GM12864 (cell line): ENCODE data around the gene MGAT5B.

Source experiments
- DNase-seq: peaks from one replicate; pipeline ENCODE4 v3.0.0-alpha.2; 2011; ENCODE audit warnings: low read depth
- H3K4me3 ChIP-seq: 2 replicates; pipeline ENCODE4 v1.5.1; 2011; ENCODE audit warnings: mild to moderate bottlenecking, low read depth, low read length, control low read depth
- TF ChIP-seq, protein P1 (sequence below): IDR thresholded peaks from 2 replicates; pipeline ENCODE4 v1.5.1; 2011; ENCODE audit warnings: low read depth, mild to moderate bottlenecking, moderate library complexity, low read length, control low read depth, inconsistent platforms; ENCODE audit errors: missing control alignments

Gene MGAT5B

DNA sequence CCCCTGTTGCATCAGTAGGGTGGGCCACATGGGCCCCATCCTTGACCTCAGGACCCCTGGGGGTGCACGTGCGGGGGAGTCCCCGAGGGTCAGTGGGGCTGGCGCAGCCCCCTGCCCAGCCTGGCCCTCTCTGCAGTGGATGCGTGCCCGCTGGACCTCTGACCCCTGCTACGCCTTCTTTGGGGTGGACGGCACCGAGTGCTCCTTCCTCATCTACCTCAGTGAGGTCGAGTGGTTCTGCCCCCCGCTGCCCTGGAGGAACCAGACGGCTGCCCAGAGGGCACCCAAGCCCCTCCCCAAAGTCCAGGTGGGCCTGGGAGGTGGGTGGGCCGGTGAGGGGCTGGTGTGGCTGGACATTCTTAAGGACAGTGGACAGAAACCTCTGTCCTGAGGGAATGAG lies 35.9 kb downstream of the MGAT5B start:
- TF ChIP-seq, protein P1, sequence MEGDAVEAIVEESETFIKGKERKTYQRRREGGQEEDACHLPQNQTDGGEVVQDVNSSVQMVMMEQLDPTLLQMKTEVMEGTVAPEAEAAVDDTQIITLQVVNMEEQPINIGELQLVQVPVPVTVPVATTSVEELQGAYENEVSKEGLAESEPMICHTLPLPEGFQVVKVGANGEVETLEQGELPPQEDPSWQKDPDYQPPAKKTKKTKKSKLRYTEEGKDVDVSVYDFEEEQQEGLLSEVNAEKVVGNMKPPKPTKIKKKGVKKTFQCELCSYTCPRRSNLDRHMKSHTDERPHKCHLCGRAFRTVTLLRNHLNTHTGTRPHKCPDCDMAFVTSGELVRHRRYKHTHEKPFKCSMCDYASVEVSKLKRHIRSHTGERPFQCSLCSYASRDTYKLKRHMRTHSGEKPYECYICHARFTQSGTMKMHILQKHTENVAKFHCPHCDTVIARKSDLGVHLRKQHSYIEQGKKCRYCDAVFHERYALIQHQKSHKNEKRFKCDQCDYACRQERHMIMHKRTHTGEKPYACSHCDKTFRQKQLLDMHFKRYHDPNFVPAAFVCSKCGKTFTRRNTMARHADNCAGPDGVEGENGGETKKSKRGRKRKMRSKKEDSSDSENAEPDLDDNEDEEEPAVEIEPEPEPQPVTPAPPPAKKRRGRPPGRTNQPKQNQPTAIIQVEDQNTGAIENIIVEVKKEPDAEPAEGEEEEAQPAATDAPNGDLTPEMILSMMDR, result no peak
- H3K4me3 ChIP-seq, result no peak overlapping the region
- DNase-seq, result no peak

DNA sequence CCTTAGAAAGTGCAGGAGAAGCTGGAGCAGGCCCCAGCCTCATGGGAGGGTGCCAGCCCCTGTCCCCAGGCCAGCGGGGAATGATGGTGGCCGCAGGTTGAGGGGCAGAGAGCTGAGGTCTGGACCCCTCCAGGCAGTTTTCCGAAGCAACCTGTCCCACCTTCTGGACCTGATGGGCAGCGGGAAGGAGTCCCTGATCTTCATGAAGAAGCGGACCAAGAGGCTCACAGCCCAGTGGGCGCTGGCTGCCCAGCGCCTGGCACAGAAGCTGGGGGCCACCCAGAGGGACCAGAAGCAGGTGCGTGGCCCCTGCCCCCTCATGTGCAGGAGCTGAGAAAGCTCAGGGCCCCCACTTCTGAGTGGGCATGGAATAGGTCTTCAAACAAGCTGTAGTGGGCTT lies 36.8 kb downstream of the MGAT5B start:
- no peak for DNase-seq
- TF ChIP-seq, protein P1, result no peak
- no peak overlapping the region for H3K4me3 ChIP-seq

DNA sequence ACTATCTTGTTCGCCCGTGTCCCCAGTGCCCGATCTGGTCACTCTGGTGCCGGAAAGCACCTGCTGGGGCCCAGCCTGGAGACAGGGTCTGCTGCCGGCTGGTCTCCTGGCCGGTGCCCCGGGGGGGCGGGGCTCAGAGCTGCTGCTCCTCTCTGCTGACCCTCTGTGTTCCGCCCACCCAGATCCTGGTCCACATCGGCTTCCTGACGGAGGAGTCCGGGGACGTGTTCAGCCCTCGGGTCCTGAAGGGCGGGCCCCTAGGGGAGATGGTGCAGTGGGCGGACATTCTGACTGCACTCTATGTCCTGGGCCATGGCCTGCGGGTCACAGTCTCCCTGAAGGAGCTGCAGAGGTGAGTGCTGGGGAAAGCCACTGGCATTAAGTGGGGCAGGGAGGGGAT lies 37.6 kb downstream of the MGAT5B start:
- no peak overlapping the region for H3K4me3 ChIP-seq
- no peak for DNase-seq
- TF ChIP-seq, protein P1, result no peak

DNA sequence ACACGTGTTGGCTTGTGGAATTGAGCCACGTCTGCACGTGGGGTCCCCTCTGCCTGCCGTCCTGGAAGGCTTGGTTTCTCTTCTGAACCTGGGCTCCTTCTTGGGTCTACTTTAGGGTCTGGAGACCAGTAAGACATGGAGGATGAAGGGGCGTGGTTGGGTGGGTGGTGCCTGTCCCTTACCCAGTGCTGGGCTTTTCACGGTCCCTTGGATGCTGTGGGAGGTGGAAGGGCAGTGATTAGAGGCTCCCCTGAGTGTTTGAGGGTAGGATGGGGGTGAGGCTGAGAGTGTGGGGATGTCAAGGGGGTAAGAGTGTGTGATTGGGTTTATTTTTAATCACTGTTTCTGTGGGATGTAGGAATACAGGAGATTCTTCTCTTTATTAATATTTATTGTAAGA lies 38.3 kb downstream of the MGAT5B start:
- TF ChIP-seq, protein P1, result no peak
- no peak for DNase-seq
- no peak overlapping the region for H3K4me3 ChIP-seq

DNA sequence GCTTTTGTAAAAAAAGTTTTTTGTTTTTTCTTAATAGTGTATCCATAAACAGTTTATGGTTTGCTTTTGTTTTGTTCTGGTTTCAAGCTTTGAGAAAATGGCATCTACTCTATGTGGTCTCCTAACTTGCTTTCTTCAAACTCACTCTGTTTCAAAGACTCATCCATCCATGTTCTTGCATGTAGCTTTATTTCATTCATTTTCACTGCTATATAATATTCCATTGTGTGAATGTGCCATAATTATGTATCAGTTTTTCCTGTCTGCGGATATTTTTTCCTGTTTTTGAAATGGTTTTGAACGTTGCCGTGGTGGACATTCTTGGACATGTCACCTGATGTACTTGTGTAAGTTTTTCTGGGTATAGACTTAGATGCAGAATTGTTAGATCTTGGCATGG lies 39.1 kb downstream of the MGAT5B start:
- H3K4me3 ChIP-seq, result no peak overlapping the region
- DNase-seq, result no peak
- TF ChIP-seq, protein P1, result no peak

DNA sequence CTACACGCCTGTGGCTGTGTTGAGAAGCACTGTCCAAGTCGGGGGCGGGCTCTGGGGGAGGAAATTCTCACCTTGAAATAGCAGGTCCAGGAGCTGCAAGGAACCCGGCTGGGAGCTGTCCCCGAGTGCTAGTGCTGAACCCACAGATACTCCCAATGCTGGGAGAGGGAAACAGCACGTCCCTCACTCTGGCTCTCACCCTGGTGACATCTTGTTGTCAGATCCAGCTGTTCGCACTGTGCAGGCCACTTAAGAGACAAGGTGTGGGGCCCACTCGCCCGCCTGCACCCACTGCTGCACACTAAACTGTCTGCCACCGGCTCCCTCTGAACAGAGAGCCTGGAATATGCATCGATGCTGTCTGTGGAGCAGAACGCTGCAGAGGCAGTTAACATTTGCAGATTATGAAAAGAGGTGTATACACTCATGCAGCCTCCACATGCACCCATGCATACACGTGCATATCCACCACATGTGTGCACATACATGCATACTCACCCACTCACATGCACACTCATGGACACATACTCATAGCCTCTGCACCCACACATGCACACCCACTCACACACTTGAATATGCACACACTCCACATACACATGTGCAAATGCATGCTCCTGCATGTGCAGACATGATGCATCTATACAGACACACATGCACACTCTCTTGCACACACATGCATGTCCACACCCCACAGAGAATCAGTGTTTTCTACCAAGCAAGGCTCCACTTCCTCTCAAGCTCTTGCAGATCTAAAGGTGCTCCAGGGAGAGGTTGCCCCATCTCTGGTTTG lies 42.0 kb downstream of the MGAT5B start:
- no peak overlapping the region for H3K4me3 ChIP-seq
- DNase-seq, result no peak
- TF ChIP-seq, protein P1, result no peak
